Mesothelial cell of epicardium (in vitro differentiated cells): ENCODE measurements around the gene GATAD2B. TPM values are rescaled to one million over a fixed set of nuclear protein-coding genes. Genes with fewer than 3 reads are reported as not detected.
"Not testable (repeated sequence)": the region's sequence is repeated elsewhere in the genome, so short reads cannot be mapped to it uniquely, and the experiment has no call there.

Source experiments
- DNase-seq, 2 experiments: peaks; one replicate each; pipeline ENCODE4 v3.0.0; 2021; ENCODE audit warnings: low spot score in 2 of 2; ENCODE audit not compliant: unreplicated experiment in 2 of 2
- H3K27ac Mint-ChIP-seq: 2 replicates; pipeline ENCODE4 v1.8.0; 2021; ENCODE audit warnings: mixed read lengths
- H3K27me3 Mint-ChIP-seq: 2 replicates; pipeline ENCODE4 v1.8.0; 2021; ENCODE audit warnings: low read depth, mixed read lengths
- H3K36me3 Mint-ChIP-seq: 2 replicates; pipeline ENCODE4 v1.8.0; 2021; ENCODE audit warnings: mixed read lengths
- H3K4me1 Mint-ChIP-seq: 2 replicates; pipeline ENCODE4 v1.8.0; 2021; ENCODE audit warnings: mixed read lengths
- H3K4me3 Mint-ChIP-seq: 2 replicates; pipeline ENCODE4 v1.8.0; 2021; ENCODE audit warnings: mild to moderate bottlenecking, moderate library complexity, mixed read lengths
- H3K9me3 Mint-ChIP-seq: 2 replicates; pipeline ENCODE4 v1.8.0; 2021; ENCODE audit warnings: mixed read lengths
- CTCF ChIP-seq: fragments of 200-600 bp; sonication (generic); IDR thresholded peaks from one replicate; pipeline ENCODE4 v1.5.0; 2021; ENCODE audit warnings: antibody characterized with exemption; ENCODE audit not compliant: unreplicated experiment
- total RNA-seq: library from RNA; stranded (reverse); gene quantifications from 3 replicates; pipeline ENCODE4 v1.2.1, GENCODE V29; 2021

Gene GATAD2B
- total RNA-seq, 1 donor from 2014 or later = 77.3 TPM

GRCh38 chr1:153783233-153784190 lies 139.3 kb downstream of the GATAD2B start:
- no peaks in the 10 kb centered on the region for H3K27me3 Mint-ChIP-seq
- H3K27ac Mint-ChIP-seq = peak overlapping the region; percentile 99
- H3K4me3 Mint-ChIP-seq = peak overlapping the region; percentile 83
- H3K9me3 Mint-ChIP-seq = no peaks in the 10 kb centered on the region
- DNase-seq = peak; percentile 80 to 96
- no peaks in the 10 kb centered on the region for H3K36me3 Mint-ChIP-seq
- H3K4me1 Mint-ChIP-seq = peaks cover 20% of the 10 kb centered on the region
- TF ChIP-seq CTCF = peak; percentile 16

- H3K9me3 Mint-ChIP-seq, H3K36me3 Mint-ChIP-seq, DNase-seq, H3K27me3 Mint-ChIP-seq: not testable (repeated sequence)
- H3K27ac Mint-ChIP-seq = peak overlapping the region; percentile 99
- peak overlapping the region; percentile 83 for H3K4me3 Mint-ChIP-seq
- peaks cover 14% of the 10 kb centered on the region for H3K4me1 Mint-ChIP-seq
Measured at GRCh38 chr1:153782648-153783047, 140.1 kb downstream of the GATAD2B start.

GRCh38 chr1:153780551-153780950 lies 142.2 kb downstream of the GATAD2B start:
- no peaks in the 10 kb centered on the region for H3K9me3 Mint-ChIP-seq
- H3K27me3 Mint-ChIP-seq = no peaks in the 10 kb centered on the region
- H3K36me3 Mint-ChIP-seq = peaks cover 2% of the 10 kb centered on the region
- no peak overlapping the region for H3K27ac Mint-ChIP-seq
- peaks cover 26% of the 10 kb centered on the region for H3K4me1 Mint-ChIP-seq
- TF ChIP-seq CTCF = no peak
- DNase-seq = no peak
- no peak overlapping the region for H3K4me3 Mint-ChIP-seq

- no peak overlapping the region for H3K4me3 Mint-ChIP-seq
- peaks cover 23% of the 10 kb centered on the region for H3K4me1 Mint-ChIP-seq
- DNase-seq = no peak
- no peak overlapping the region for H3K27ac Mint-ChIP-seq
- no peak for TF ChIP-seq CTCF
- peaks cover 2% of the 10 kb centered on the region for H3K36me3 Mint-ChIP-seq
- H3K27me3 Mint-ChIP-seq = no peaks in the 10 kb centered on the region
- H3K9me3 Mint-ChIP-seq = no peaks in the 10 kb centered on the region
Measured at GRCh38 chr1:153779781-153780541, 142.8 kb downstream of the GATAD2B start.

GRCh38 chr1:153778824-153779519 lies 143.8 kb downstream of the GATAD2B start:
- no peak for DNase-seq

More at GRCh38 chr1:153778824-153779519, 143.8 kb downstream of the GATAD2B start:
- no peaks in the 10 kb centered on the region for H3K27me3 Mint-ChIP-seq
- TF ChIP-seq CTCF = no peak
- no peak overlapping the region for H3K27ac Mint-ChIP-seq
- no peak overlapping the region for H3K4me3 Mint-ChIP-seq
- peaks cover 30% of the 10 kb centered on the region for H3K4me1 Mint-ChIP-seq
- H3K36me3 Mint-ChIP-seq = peaks cover 2% of the 10 kb centered on the region
- H3K9me3 Mint-ChIP-seq = no peaks in the 10 kb centered on the region
